ENCODE data around the gene PCDHGA7.
A peak's percentile ranks its signal among the peaks of the same experiment; 100 is the strongest.
"Not testable (repeated sequence)": the region's sequence is repeated elsewhere in the genome, so short reads cannot be mapped to it uniquely, and the experiment has no call there.

Gene PCDHGA7

DNA sequence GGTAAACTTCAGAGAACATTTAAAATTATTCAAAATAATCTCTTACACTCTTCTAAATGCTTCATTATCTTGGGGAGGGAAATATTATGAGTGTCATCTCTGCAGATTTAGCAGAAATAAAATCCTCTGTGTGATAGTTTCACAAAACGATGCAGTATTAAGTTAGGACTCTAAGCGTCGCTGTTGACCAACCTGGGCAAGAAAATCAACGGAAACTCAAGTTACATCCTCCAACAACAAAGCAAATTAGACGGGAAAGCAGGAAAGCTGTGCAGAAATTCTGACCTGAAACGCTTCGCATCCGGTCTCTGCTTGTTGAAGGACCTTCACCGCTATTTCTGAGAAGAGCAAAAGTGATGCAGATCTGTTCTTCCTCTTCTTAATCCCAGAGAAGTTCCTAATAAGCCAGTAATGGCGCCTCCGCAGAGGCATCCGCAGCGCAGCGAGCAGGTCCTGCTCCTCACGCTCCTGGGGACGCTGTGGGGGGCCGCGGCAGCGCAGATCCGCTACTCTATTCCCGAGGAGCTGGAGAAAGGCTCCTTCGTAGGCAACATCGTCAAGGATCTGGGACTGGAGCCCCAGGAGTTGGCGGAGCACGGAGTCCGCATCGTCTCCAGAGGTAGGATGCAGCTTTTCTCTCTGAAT, 8.7 kb upstream of the PCDHGA7 start, which contains the start of gene PCDHGA6:
Gene PCDHGA6 (plus strand): TSS at position 219 of the 645 bp plus-strand sequence. CDS start 193 bp downstream, at position 412.
- DNase-seq (ENCODE audit: extremely low read depth, low read depth), result no peak
- TF ChIP-seq, protein P1, sequence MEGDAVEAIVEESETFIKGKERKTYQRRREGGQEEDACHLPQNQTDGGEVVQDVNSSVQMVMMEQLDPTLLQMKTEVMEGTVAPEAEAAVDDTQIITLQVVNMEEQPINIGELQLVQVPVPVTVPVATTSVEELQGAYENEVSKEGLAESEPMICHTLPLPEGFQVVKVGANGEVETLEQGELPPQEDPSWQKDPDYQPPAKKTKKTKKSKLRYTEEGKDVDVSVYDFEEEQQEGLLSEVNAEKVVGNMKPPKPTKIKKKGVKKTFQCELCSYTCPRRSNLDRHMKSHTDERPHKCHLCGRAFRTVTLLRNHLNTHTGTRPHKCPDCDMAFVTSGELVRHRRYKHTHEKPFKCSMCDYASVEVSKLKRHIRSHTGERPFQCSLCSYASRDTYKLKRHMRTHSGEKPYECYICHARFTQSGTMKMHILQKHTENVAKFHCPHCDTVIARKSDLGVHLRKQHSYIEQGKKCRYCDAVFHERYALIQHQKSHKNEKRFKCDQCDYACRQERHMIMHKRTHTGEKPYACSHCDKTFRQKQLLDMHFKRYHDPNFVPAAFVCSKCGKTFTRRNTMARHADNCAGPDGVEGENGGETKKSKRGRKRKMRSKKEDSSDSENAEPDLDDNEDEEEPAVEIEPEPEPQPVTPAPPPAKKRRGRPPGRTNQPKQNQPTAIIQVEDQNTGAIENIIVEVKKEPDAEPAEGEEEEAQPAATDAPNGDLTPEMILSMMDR (IDR thresholded peaks at IDR 0.05; ENCODE audit: low read depth, low read length), result peak; percentile 40

DNA sequence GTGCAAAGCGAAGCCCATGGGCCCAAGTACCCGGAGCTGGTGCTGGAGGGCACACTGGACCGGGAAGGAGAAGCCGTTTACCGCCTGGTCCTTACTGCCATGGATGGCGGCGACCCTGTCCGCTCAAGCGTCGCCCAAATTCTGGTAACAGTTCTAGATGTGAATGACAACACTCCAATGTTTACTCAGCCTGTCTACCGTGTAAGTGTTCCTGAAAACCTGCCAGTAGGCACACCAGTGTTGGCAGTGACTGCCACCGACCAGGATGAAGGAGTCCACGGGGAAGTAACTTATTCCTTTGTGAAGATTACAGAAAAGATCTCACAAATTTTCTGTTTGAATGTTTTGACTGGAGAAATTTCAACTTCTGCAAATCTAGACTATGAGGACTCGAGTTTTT, 7.9 kb upstream of the PCDHGA7 start:
- TF ChIP-seq, protein P1 (IDR thresholded peaks at IDR 0.05; ENCODE audit: low read depth, low read length), result no peak
- no peak for DNase-seq (ENCODE audit: extremely low read depth, low read depth)

DNA sequence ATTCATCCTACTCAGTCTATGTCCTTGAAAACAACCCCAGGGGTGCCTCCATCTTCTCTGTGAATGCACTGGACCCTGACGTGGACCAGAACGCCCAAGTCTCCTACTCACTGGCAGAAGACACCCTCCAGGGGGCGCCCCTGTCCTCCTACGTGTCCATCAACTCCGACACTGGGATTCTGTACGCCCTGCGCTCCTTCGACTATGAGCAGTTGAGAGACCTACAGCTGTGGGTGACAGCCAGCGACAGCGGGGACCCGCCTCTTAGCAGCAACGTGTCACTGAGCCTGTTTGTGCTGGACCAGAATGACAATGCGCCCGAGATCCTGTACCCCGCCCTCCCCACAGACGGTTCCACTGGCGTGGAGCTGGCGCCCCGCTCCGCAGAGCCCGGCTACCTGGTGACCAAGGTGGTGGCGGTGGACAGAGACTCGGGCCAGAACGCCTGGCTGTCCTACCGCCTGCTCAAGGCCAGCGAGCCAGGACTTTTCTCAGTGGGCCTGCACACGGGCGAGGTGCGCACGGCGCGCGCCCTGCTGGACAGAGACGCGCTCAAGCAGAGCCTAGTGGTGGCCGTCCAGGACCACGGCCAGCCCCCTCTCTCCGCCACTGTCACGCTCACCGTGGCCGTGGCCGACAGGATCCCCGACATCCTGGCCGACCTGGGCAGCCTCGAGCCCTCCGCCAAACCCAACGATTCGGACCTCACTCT, 6.9 kb upstream of the PCDHGA7 start:
- DNase-seq (ENCODE audit: extremely low read depth, low read depth), result not testable (repeated sequence)

DNA sequence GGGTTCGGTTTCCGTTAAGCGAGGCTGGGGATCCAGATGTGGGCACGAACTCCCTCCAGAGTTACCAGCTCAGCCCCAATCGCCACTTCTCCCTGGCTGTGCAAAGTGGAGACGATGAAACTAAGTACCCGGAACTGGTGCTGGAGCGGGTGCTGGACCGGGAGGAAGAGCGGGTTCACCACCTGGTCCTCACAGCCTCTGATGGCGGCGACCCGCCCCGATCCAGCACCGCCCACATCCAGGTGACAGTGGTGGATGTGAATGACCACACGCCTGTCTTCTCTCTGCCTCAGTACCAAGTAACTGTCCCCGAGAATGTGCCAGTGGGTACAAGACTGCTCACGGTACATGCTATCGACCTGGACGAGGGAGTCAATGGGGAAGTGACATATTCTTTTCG, 803 bp downstream of the PCDHGA7 start:
- DNase-seq (ENCODE audit: extremely low read depth, low read depth), result no peak
- TF ChIP-seq, protein P1 (IDR thresholded peaks at IDR 0.05; ENCODE audit: low read depth, low read length), result no peak

DNA sequence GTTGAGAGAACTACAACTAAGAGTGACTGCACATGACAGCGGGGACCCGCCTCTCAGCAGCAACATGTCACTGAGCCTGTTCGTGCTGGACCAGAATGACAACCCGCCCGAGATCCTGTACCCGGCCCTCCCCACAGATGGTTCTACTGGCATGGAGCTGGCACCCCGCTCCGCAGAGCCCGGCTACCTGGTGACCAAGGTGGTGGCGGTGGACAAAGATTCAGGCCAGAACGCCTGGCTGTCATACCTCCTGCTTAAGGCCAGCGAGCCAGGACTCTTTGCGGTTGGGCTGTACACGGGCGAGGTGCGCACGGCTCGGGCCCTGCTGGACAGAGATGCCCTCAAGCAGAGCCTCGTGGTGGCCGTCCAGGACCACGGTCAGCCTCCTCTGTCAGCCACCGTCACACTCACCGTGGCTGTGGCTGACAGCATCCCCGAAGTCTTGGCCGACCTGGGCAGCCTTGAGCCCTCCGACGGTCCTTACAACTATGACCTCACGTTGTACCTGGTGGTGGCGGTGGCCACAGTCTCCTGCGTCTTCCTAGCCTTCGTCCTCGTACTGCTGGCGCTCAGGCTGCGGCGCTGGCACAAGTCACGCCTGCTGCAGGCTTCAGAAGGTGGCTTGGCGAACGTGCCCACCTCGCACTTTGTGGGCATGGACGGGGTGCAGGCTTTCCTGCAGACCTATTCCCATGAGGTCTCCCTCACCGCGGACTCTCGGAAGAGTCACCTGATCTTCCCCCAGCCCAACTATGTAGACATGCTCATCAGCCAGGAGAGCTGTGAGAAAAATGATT, 2.1 kb downstream of the PCDHGA7 start:
- TF ChIP-seq, protein P1 (IDR thresholded peaks at IDR 0.05; ENCODE audit: low read depth, low read length), result no peak
- no peak for DNase-seq (ENCODE audit: extremely low read depth, low read depth)

DNA sequence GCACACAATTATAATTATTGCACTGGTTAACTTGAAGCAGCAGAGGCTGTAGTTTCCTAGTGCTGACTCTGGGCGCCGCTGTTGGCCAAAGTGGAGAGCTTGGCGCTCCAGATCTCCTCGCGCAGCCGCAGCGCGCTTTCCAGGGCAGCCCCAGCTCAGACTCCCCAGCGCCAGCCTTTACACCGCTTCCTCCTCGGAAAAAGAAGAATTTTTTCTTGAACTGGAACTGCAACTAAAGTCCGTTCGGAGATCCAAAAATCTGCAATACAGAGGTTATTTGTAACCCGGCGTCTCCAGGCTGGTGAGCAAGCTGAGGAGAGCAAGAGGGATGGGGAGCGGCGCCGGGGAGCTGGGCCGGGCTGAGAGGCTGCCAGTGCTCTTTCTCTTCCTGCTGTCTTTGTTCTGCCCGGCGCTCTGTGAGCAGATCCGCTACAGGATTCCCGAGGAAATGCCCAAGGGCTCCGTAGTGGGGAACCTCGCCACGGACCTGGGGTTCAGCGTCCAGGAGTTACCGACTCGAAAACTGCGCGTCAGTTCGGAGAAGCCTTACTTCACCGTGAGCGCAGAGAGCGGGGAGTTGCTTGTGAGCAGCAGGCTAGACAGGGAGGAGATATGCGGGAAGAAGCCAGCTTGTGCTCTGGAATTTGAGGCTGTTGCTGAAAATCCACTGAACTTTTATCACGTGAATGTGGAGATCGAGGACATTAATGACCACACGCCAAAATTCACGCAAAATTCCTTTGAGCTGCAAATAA, 5.2 kb downstream of the PCDHGA7 start, which contains the start of gene PCDHGB4:
Gene PCDHGB4 (plus strand): TSS at position 142 of the 755 bp plus-strand sequence. CDS start 187 bp downstream, at position 329.
- TF ChIP-seq, protein P1 (IDR thresholded peaks at IDR 0.05; ENCODE audit: low read depth, low read length), result peak; percentile 43
- DNase-seq (ENCODE audit: extremely low read depth, low read depth), result not testable (repeated sequence)

DNA sequence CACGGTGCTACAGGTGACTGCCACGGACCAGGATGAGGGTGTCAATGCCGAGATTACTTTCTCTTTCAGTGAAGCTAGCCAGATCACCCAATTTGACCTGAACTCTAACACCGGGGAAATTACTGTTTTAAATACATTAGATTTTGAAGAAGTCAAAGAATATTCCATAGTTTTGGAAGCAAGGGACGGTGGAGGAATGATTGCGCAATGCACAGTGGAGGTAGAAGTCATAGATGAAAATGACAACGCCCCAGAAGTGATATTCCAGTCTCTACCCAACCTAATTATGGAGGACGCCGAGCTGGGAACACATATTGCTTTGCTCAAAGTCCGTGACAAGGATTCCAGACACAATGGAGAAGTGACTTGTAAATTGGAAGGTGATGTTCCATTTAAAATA, 6.1 kb downstream of the PCDHGA7 start:
- DNase-seq (ENCODE audit: extremely low read depth, low read depth), result no peak
- TF ChIP-seq, protein P1 (IDR thresholded peaks at IDR 0.05; ENCODE audit: low read depth, low read length), result no peak

Measured in AG09319 (cell line).